ENCODE data around the gene RGS12. TPM values are rescaled to one million over a fixed set of nuclear protein-coding genes. Genes with fewer than 3 reads are reported as not detected.

RGS12 gene
- total RNA-seq, 1 donor = 15.1 TPM

DNA sequence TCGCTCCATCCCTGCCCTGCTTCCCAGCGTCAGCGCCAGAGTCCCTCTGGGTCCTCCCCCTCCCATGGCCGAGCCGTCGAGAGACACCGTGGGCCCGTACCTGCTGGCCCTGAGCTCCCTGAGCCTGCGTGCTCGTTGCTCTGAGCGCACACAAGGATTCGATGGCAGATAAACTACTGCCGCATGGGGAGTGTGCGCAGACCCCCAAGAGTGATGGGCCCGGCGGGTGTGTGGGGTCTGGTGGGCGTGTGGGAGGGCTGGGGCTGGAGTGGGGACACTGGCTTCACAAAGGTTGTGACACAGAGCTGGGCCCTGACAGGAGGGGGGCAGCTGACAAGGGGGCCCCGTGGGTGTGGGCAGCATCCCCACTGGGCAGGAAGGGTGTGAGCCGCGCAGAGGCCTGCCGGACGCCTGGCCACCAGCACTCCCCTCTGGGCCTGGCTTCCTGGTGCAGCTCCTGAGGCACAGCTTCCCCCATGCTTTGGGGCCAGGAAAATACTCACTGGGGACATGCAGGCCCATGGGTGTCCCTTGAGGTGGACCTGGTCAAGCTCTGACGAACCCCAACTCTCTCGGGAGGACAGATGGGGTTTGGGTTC is 4.8 kb upstream of the RGS12 start:
- no peak overlapping the region for H3K4me3 ChIP-seq (ENCODE audit: low read depth, low read length)
- no peak for DNase-seq (ENCODE audit: low read depth)
- TF ChIP-seq, protein P1, sequence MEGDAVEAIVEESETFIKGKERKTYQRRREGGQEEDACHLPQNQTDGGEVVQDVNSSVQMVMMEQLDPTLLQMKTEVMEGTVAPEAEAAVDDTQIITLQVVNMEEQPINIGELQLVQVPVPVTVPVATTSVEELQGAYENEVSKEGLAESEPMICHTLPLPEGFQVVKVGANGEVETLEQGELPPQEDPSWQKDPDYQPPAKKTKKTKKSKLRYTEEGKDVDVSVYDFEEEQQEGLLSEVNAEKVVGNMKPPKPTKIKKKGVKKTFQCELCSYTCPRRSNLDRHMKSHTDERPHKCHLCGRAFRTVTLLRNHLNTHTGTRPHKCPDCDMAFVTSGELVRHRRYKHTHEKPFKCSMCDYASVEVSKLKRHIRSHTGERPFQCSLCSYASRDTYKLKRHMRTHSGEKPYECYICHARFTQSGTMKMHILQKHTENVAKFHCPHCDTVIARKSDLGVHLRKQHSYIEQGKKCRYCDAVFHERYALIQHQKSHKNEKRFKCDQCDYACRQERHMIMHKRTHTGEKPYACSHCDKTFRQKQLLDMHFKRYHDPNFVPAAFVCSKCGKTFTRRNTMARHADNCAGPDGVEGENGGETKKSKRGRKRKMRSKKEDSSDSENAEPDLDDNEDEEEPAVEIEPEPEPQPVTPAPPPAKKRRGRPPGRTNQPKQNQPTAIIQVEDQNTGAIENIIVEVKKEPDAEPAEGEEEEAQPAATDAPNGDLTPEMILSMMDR (IDR thresholded peaks at IDR 0.05; ENCODE audit: insufficient read depth, low read length) = no peak

DNA sequence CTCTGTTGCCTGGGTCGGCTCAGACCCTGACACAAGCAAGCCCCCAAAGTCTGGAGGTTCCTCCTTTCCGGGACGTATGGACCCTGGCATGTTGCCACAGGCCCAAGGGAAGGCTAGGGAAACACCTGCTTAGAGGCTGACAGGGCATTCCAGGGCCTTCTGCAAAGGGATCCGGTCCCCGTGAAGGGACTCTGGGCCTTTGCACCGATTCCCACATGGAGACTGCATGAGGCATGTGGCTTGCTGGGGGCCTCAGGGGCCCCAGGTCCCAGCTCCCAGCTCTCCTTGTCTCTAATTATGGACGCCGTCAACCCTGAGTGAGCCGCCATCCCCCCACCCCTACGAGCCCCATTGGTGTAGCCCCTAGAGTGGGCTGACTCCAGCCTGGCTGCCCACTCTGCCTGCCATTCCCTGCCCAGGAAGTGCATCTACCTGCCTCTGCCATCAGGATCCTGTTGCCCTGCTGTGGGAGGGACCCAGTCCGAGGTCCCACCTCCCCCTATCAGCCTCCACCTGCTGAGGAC is 4.2 kb upstream of the RGS12 start:
- DNase-seq (ENCODE audit: low read depth) = no peak
- H3K4me3 ChIP-seq (ENCODE audit: low read depth, low read length) = no peak overlapping the region
- TF ChIP-seq, protein P1 (IDR thresholded peaks at IDR 0.05; ENCODE audit: insufficient read depth, low read length) = no peak

DNA sequence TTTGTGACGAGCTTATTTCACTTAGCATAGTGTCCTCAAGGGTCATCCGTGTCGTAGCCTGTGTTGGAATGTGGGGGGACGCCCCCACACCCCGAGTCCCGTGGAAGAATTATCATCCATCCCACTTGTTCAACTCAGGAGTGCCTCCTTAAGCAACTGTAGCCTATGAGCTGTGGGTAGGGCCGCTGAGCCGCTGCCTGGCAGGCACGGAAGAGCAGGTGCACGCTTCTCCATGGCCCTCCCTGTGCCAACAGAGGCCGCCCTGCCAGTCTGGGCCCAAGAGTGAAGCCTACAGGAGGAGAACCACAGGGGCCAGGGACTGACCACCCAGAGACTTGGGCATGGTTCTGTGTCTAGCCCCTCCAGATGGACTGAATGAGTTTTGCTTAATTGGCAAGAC is 2.3 kb upstream of the RGS12 start:
- TF ChIP-seq, protein P1 (IDR thresholded peaks at IDR 0.05; ENCODE audit: insufficient read depth, low read length) = no peak
- no peak overlapping the region for H3K4me3 ChIP-seq (ENCODE audit: low read depth, low read length)
- DNase-seq (ENCODE audit: low read depth) = no peak

DNA sequence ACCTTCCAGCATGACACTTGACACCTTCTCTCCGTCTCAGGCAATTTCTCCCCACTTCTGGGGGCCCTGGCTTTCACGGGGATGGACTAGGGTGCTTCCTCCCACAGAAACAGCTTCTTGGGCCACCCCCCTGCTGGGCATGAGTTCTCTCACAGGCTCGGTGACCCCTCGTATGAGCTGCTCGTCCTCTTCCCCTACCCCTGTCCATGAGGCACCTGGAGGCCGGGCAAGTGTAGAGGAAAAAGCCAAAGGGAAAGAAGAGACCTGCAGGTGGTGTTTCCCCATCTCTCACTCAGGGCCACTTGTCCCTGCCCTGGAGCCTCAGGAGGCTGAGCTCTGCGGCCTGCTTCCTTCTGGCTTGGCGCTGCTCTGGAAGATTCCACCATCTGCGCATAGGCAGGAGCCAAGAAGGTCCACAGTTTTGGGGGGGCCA is 1.9 kb upstream of the RGS12 start:
- TF ChIP-seq, protein P1 (IDR thresholded peaks at IDR 0.05; ENCODE audit: insufficient read depth, low read length) = no peak
- no peak overlapping the region for H3K4me3 ChIP-seq (ENCODE audit: low read depth, low read length)
- no peak for DNase-seq (ENCODE audit: low read depth)

DNA sequence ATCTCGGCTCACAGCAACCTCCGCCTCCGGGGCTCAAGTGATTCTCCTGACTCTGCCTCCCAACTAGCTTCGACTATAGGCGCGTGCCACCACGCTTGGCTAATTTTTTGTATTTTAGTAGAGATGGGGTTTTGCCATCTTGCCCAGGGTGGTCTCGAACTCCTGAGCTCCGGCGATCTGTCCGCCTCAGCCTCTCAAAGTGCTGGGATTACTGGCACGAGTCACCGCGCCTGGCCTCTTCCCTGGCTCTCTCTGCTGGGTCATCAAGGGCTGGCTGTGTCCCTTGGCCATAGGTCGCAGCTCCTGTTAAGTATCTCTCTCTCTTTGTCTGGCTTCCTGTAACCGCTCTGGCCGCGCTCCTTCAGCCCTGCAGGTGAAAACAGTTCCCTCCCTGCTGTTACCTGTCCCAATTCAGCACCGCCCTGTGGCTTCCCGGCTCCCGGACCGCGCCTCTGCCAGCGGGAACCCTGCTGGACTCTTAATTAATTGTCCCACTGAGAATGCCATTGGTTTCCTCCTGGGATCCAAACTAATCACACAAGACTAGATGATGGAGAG is 1.3 kb upstream of the RGS12 start:
- no peak for DNase-seq (ENCODE audit: low read depth)
- peak overlapping the region; percentile 86 for H3K4me3 ChIP-seq (ENCODE audit: low read depth, low read length)
- TF ChIP-seq, protein P1 (IDR thresholded peaks at IDR 0.05; ENCODE audit: insufficient read depth, low read length) = no peak

DNA sequence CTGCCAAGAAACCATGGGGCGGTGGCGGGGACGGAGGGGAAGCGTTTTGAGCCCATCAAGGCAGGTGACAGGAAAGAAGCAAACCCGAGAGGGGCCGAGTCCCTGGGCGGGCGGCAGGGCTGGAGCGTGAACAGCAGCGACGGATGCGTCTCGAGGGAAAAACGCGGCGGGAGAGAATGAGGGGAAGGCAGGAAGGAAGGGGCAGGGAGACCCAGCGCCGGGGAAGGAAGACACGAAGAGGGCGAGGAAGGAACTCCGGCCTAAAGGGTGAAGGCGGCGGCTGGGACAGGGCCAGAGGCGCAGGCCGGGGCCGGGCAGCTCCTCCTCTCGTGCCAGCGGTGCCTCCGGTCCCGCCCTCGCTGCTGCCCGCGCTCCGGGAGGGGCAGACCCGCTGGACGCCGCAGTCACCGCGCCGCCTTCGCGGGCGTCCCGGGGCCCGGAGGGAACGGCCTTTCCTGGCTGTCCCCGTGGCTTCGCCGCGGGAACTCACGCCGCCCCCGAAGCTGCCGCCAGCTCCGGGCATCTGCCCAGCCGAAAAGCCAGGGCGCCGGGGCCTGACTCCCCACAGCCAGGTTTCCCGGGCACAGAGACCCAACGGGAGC is 751 bp upstream of the RGS12 start:
- TF ChIP-seq, protein P1 (IDR thresholded peaks at IDR 0.05; ENCODE audit: insufficient read depth, low read length) = no peak
- DNase-seq (ENCODE audit: low read depth) = peak; percentile 18
- H3K4me3 ChIP-seq (ENCODE audit: low read depth, low read length) = peak overlapping the region; percentile 86
